Measurements from ENCODE around the gene KRTAP12-1. TPM values are rescaled to one million over a fixed set of nuclear protein-coding genes. Genes with fewer than 3 reads are reported as not detected.

The KRTAP12-1 gene
- total RNA-seq, 1 donor from 2014 or later = not detected

DNA sequence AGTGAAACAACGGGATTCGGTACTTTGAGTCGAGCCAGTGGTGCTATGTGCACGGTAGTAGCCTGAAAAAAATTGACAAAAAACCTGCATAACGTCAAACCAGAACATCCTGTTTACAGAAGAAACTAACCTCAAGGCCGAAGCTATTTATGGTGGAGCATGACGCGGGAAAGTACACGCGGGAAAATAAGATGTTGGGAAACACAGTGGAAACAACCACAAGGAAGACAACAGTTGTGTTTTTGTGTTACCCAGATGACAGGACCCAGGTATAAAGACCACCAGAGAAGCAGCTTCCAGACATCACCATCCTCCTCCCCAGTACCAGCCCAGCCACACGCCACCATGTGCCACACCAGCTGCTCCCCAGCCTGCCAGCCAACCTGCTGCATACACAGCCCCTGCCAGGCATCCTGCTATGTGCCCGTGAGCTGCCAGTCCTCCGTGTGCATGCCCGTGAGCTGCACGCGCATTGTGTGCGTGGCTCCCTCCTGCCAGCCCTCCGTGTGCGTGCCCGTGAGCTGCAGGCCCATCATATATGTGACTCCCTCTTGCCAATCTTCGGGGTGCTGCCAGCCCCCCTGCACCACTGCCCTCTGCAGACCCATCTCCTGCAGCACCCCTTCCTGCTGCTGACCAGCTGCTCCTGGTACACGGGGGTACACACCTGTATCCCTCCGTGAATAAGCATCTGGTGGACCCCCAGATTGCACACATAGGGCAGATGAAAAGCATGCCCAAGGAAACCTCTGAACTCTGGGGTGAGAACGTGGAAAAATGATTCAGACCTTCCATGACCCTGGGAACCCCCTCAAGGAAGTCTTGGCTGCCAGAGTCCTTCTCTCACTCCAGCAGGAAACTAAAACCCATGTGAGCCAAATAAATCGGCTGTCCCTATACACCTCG, 24.1 kb downstream of the KRTAP12-1 start, which contains the start of gene KRTAP12-3:
KRTAP12-3 (plus strand) TSS at position 298 of the 906 bp plus-strand sequence; CDS start at position 346, 48 bp downstream.
- no peak for DNase-seq
- Histone ChIP-seq H3K9me3 (no peaks in the 10 kb centered on the region), H3K36me3 (no peaks in the 10 kb centered on the region), H3K27me3 (ENCODE audit: low read depth) (peaks cover 27% of the 10 kb centered on the region), H3K4me1 (no peaks in the 10 kb centered on the region), H3K27ac (no peak within 1 kb of the TSS), H3K4me3 (no peak within 1 kb of the TSS)
- intact Hi-C loops (cut with DNase I) = no loop called here
- TF ChIP-seq, protein P1, sequence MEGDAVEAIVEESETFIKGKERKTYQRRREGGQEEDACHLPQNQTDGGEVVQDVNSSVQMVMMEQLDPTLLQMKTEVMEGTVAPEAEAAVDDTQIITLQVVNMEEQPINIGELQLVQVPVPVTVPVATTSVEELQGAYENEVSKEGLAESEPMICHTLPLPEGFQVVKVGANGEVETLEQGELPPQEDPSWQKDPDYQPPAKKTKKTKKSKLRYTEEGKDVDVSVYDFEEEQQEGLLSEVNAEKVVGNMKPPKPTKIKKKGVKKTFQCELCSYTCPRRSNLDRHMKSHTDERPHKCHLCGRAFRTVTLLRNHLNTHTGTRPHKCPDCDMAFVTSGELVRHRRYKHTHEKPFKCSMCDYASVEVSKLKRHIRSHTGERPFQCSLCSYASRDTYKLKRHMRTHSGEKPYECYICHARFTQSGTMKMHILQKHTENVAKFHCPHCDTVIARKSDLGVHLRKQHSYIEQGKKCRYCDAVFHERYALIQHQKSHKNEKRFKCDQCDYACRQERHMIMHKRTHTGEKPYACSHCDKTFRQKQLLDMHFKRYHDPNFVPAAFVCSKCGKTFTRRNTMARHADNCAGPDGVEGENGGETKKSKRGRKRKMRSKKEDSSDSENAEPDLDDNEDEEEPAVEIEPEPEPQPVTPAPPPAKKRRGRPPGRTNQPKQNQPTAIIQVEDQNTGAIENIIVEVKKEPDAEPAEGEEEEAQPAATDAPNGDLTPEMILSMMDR (IDR thresholded peaks at IDR 0.05) = no peak
- ATAC-seq = peak; percentile 45 to 52

DNA sequence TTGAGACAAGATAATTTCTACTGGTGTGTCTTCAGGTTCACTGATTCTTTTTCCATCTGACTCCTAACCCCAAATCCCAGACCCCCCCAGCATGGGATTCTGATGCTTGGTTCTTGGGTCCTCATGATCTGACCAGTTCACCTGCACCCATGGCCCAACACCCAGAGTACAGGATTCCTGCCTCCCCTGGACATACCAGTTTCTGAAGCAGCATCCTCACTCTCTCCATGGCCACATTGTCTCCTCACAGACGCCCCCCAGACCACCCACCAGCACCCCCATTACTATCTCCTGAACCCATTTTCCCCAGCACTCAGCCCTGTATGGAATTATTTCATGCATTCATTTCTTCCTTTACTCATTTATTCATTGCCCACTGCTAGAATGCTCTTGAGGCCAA, 25.1 kb downstream of the KRTAP12-1 start:
- Histone ChIP-seq H3K4me3 (no peak overlapping the region), H3K4me1 (no peaks in the 10 kb centered on the region), H3K27ac (no peak overlapping the region), H3K27me3 (ENCODE audit: low read depth) (peaks cover 27% of the 10 kb centered on the region), H3K36me3 (no peaks in the 10 kb centered on the region), H3K9me3 (no peaks in the 10 kb centered on the region)
- TF ChIP-seq, protein P1 (IDR thresholded peaks at IDR 0.05) = no peak
- DNase-seq (no peak), ATAC-seq (no peak)
- intact Hi-C loops (cut with DNase I) = no loop called here

DNA sequence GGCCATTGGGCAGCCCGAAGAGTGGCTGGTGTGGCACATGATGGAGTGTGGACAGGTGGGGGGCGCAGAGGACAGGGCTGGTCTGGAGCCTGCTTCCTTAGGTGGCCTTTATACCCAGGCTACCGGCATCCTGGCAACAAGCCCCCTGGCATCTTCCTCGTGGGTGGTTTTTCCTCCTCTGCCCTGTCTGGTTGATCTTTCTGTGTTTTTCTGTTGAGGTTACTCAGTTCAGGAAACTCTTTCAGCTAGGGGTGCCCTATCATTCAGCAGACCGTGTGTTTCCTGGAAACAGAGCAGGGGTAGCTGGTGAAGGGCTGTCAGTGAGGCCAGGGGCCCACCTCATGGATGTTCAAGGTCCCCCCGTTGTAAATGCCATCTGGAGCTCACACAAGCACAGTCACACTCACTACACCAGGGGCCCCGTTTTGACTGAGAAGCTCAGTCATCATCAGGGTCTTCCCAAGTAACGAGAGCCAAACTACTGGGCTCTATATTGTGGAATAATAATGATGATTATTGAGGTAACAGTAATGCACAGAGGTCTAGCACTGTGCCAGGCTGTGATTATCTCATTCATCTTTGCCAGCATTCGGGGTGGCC, 27.3 kb downstream of the KRTAP12-1 start, which contains the start of gene KRTAP12-4:
KRTAP12-4 (minus strand) TSS at position 84 of the 600 bp plus-strand sequence; CDS start at position 39, 45 bp downstream.
- intact Hi-C loops (cut with DNase I) = no loop called here
- H3K9me3 ChIP-seq = no peaks in the 10 kb centered on the region
- no peak within 1 kb of the TSS for H3K4me3 ChIP-seq
- peaks cover 27% of the 10 kb centered on the region for H3K27me3 ChIP-seq (ENCODE audit: low read depth)
- no peaks in the 10 kb centered on the region for H3K36me3 ChIP-seq
- no peak for DNase-seq
- H3K4me1 ChIP-seq = no peaks in the 10 kb centered on the region
- H3K27ac ChIP-seq = no peak within 1 kb of the TSS
- TF ChIP-seq, protein P1 (IDR thresholded peaks at IDR 0.05) = no peak
- ATAC-seq = no peak

DNA sequence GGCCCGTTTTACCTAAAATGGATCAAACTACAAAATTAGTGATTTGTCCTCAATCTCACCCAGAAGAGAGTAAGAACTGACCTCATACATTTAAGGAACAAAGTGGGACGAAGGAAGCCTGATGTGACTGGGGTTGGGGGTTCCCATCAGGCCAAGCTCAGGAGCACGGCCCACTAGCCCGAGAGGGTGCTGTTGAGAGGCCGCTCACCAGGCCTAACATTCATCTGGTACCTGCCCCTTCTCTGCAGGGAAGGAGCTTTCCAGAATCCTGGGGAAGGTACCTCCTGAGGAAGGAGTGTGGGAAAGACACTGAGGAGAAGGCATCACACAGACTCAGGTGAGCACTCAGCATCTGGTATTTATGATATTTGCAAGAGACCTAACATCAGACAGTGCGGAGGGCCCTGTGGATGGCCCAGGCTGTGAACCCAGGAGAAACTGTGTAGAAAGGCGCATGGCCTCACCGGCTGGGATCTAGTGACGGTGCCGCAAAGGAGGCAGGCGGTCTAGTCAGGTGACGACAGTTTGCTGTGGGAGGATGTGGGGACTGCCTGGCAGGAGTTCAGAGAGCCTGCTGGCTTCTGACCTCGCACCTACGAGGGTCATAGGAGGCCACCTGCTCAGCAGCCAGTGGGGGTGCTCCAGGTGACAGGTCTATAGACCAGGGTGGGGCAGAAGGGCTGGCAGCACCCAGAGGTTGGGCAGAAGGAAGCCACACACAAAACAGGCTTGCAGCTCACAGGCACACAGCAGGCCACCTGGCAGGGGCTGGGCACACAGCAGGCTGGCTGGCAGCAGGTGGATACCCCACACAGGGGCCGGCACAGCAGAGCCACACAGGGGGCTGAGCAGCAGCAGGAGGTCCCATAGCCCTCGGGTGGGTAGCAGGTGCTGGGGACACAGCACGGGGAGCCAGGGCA, 28.0 kb downstream of the KRTAP12-1 start:
- Histone ChIP-seq H3K27ac (no peak overlapping the region), H3K4me1 (no peaks in the 10 kb centered on the region), H3K36me3 (no peaks in the 10 kb centered on the region), H3K4me3 (no peak overlapping the region), H3K9me3 (no peaks in the 10 kb centered on the region), H3K27me3 (ENCODE audit: low read depth) (peaks cover 20% of the 10 kb centered on the region)
- peak in 1 of 2 donors; percentile 4 for ATAC-seq
- no peak for DNase-seq
- TF ChIP-seq, protein P1 (IDR thresholded peaks at IDR 0.05) = no peak
- intact Hi-C loops (cut with DNase I) = no loop called here

DNA sequence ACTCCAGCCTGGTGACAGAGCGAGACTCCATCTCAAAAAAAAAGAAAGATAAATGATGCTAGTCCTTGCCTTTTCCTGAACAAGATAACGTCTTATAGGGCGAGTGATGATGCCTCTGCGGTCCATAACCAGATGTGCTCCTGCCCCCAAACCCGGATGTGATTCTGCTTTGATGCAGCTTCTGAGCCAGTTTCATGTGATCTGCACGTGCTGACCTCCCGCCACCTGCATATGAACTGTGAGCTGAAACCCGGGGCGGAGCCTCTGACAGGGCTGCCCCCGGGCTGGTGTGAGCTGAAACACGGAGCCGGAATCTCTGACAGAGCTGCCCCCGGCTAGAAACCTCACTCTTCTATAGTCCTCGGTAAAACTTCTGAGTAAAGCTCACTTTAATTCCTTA, 28.8 kb downstream of the KRTAP12-1 start:
- Histone ChIP-seq H3K4me1 (no peaks in the 10 kb centered on the region), H3K9me3 (no peaks in the 10 kb centered on the region), H3K27me3 (ENCODE audit: low read depth) (peaks cover 14% of the 10 kb centered on the region), H3K27ac (no peak overlapping the region), H3K36me3 (no peaks in the 10 kb centered on the region), H3K4me3 (no peak overlapping the region)
- TF ChIP-seq, protein P1 (IDR thresholded peaks at IDR 0.05) = no peak
- intact Hi-C loops (cut with DNase I) = no loop called here
- no peak for ATAC-seq
- DNase-seq = no peak

All from lower lobe of right lung (tissue), 2 donors.